Smooth muscle cell (in vitro differentiated cells): ENCODE data around the gene BMI1. TPM values are rescaled to one million over a fixed set of nuclear protein-coding genes. Genes with fewer than 3 reads are reported as not detected.

Experiments used
- DNase-seq: peaks from one replicate; lab custom pipeline; 2025; ENCODE audit not compliant: unreplicated experiment; lab: John Stamatoyannopoulos, UW
- H2AFZ ChIP-seq: fragments of 200-600 bp; sonication (generic); 2 replicates; pipeline ENCODE4 v1.6.0; 2016; ENCODE audit warnings: antibody characterized with exemption, low read depth, mild to moderate bottlenecking
- H3F3A ChIP-seq: fragments of 200-600 bp; sonication (generic); 2 replicates; pipeline ENCODE4 v1.6.0; 2017; ENCODE audit warnings: antibody characterized with exemption, low read depth
- H3K27ac ChIP-seq: fragments of 200-600 bp; sonication (generic); 2 replicates; pipeline ENCODE4 v1.5.1; 2016; ENCODE audit warnings: low read depth, mild to moderate bottlenecking
- H3K27me3 ChIP-seq: fragments of 200-600 bp; sonication (generic); 2 replicates; pipeline ENCODE4 v1.6.1; 2016; ENCODE audit warnings: low read depth, mild to moderate bottlenecking
- H3K36me3 ChIP-seq: fragments of 200-600 bp; sonication (generic); 2 replicates; pipeline ENCODE4 v1.5.1; 2016; ENCODE audit warnings: low read depth
- H3K4me1 ChIP-seq: fragments of 200-600 bp; sonication (generic); 2 replicates; pipeline ENCODE4 v1.5.1; 2016; ENCODE audit warnings: low read depth
- H3K4me2 ChIP-seq: fragments of 200-600 bp; sonication (generic); 2 replicates; pipeline ENCODE4 v1.6.0; 2016; ENCODE audit warnings: mild to moderate bottlenecking
- H3K4me3 ChIP-seq: fragments of 200-600 bp; sonication (generic); 2 replicates; pipeline ENCODE4 v1.5.1; 2016; ENCODE audit warnings: mild to moderate bottlenecking
- H3K79me2 ChIP-seq: fragments of 200-600 bp; sonication (generic); 2 replicates; pipeline ENCODE4 v1.6.0; 2016; ENCODE audit warnings: low read depth, mild to moderate bottlenecking
- H3K9ac ChIP-seq: fragments of 200-600 bp; sonication (generic); 2 replicates; pipeline ENCODE4 v1.6.0; 2016; ENCODE audit warnings: low read depth
- H3K9me3 ChIP-seq: fragments of 200-600 bp; sonication (generic); replicated peaks from 2 replicates; pipeline ENCODE4 v1.5.1; 2016; ENCODE audit warnings: low read depth
- H4K20me1 ChIP-seq: fragments of 200-600 bp; sonication (generic); 2 replicates; pipeline ENCODE4 v1.6.0; 2016; ENCODE audit warnings: low read depth
- CTCF ChIP-seq: fragments of 200-600 bp; sonication (generic); IDR thresholded peaks from 2 replicates; pipeline ENCODE4 v1.5.1; 2017; ENCODE audit warnings: borderline replicate concordance, mild to moderate bottlenecking, antibody characterized with exemption; ENCODE audit not compliant: insufficient read depth, poor library complexity, severe bottlenecking
- WGBS: methylation state at CpG from one replicate; pipeline ENCODE4 v1.1.7; 2016; ENCODE audit warnings: low lambda C conversion rate; 5-methylcytosine and 5-hydroxymethylcytosine counted together
- polyA plus RNA-seq: library from polyadenylated mRNA; unstranded; fragments of >200 nt; fragmentation: Nextera tagmentation; extraction: Ambion mirVana; gene quantifications from 2 replicates; pipeline ENCODE4 v1.2.1, GENCODE V29; 2016
- total RNA-seq: library from RNA; depleted of rRNA; stranded (reverse); fragments of >200 nt; gene quantifications from 2 replicates; pipeline ENCODE4 v1.2.3, GENCODE V29; 2014

Gene BMI1
- total and polyA plus RNA-seq, 2 experiments from 2014 or later: 11.4 to 34.5 TPM

DNA sequence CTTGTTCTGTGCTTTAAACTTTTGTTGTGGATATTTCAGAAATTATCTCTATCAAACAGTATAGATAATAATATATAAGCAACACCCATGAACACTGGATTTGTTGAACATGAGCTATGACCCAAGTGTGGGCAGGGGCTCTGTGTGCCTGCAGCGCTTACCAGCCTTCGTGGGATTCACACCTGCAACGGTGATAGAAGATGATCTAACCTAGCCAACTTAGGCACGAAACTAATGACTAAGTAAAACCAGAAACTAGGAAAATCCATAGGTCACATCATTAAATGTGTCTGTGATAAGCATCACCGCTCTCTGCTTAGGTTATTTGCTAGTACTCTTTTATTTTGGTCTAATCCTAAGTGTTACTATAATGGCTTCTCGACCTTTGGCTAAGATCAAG is 42.4 kb downstream of the BMI1 start:
- 89% methylated on average over 6 of the region's 6 CpGs for WGBS
- no peak for TF ChIP-seq CTCF

DNA sequence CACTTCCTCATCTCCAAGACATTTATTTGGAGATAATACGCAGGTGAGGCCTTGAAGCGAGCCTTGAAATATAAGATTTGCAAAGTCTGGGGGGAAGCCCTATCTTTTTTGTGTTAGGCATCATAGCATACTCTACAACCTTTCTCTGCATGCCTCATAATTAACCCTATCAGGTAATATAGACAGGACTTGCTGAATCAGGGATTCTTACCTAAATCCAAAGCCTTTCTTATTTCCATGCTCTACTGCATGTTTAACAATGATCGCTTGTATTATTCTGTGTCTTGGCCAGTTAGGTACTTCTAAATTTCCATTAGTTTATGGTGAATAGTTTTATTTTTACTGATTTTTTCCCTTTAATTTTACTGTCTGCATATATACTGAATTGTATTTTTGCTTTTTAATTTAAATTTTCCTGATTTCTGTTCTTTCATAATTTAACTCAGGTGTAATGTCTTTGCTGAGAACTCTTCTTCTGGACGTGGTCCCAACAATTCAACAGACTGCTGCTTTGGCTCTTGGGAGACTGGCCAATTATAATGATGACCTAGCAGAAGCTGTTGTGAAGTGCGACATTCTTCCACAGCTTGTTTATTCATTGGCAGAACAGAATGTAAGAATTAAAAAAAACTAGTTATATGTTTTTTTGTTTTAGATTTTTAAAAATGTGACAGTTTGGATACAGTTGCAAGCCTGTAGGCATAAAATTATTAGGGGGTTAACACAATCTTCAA is 43.7 kb downstream of the BMI1 start:
- 91% methylated on average over 5 of the region's 5 CpGs for WGBS
- no peaks in the 10 kb centered on the region for H3K4me1 ChIP-seq
- TF ChIP-seq CTCF: no peak

More for the DNA sequence above, 42.4 kb downstream of the BMI1 start:
- H2AFZ ChIP-seq: no peak overlapping the region
- H3K27ac ChIP-seq: no peak overlapping the region
- H3K4me1 ChIP-seq: no peaks in the 10 kb centered on the region
- no peak overlapping the region for H3K4me2 ChIP-seq
- no peaks in the 10 kb centered on the region for H3K79me2 ChIP-seq
- no peaks in the 10 kb centered on the region for H4K20me1 ChIP-seq
- H3K9me3 ChIP-seq: no peaks in the 10 kb centered on the region
- no peak overlapping the region for H3K4me3 ChIP-seq
- H3K36me3 ChIP-seq: no peaks in the 10 kb centered on the region
- no peaks in the 10 kb centered on the region for H3K27me3 ChIP-seq
- H3F3A ChIP-seq: no peaks in the 10 kb centered on the region
- no peak for DNase-seq
- H3K9ac ChIP-seq: no peak overlapping the region

DNA sequence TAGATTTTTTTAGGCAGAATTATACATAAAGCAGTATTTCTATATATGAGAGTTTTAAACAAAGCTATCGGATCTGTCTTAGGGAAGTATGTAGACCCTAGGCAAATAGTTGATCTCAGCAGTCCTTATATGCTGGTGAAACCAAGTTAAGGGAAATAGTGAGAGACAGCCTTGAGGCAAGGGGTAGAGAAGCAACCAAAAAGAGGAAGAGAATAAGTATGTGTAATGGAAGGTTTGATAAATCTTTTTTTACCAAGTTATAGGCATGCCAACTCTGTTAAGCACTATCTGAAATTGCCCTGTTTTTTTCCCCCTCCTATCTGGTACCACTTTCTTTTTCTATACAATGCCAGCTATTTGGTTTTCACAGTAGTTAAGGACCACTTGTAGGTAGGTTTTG is 44.3 kb downstream of the BMI1 start:
- Histone ChIP-seq H3K27me3 (no peaks in the 10 kb centered on the region), H3K4me2 (no peak overlapping the region), H4K20me1 (no peaks in the 10 kb centered on the region), H3K27ac (no peak overlapping the region), H3K36me3 (no peaks in the 10 kb centered on the region), H3F3A (no peaks in the 10 kb centered on the region), H3K4me1 (no peaks in the 10 kb centered on the region), H3K79me2 (no peaks in the 10 kb centered on the region), H3K4me3 (no peak overlapping the region), H2AFZ (no peak overlapping the region), H3K9ac (no peak overlapping the region), H3K9me3 (no peaks in the 10 kb centered on the region)
- no peak for TF ChIP-seq CTCF
- 93% methylated on average over 1 of the region's 1 CpG for WGBS
- DNase-seq: no peak

More for the DNA sequence above, 43.7 kb downstream of the BMI1 start:
- Histone ChIP-seq H4K20me1 (no peaks in the 10 kb centered on the region), H3K4me3 (no peak overlapping the region), H3K4me2 (no peak overlapping the region), H3F3A (no peaks in the 10 kb centered on the region), H3K79me2 (no peaks in the 10 kb centered on the region), H3K27me3 (no peaks in the 10 kb centered on the region), H2AFZ (no peak overlapping the region), H3K27ac (no peak overlapping the region), H3K36me3 (no peaks in the 10 kb centered on the region), H3K9ac (no peak overlapping the region), H3K9me3 (no peaks in the 10 kb centered on the region)
- no peak for DNase-seq
